Left renal pelvis (tissue), 4 donors: ENCODE measurements around the gene INAVA. TPM values are rescaled to one million over a fixed set of nuclear protein-coding genes. Genes with fewer than 3 reads are reported as not detected.
"Not testable (repeated sequence)": the region's sequence is repeated elsewhere in the genome, so short reads cannot be mapped to it uniquely, and the experiment has no call there.

Experiments
- DNase-seq, 4 donors: peaks; one replicate each; pipeline ENCODE4 v3.0.0-alpha.2; 2013; ENCODE audit warnings: low read depth in 4 of 4, low spot score in 3 of 4
- polyA plus RNA-seq, 4 donors: library from polyadenylated mRNA; unstranded; fragments of 120-200 nt; gene quantifications; one replicate each; pipeline ENCODE4 v1.2.1, GENCODE V29; 2013; ENCODE audit not compliant: insufficient read length in 4 of 4

INAVA gene
- polyA plus RNA-seq, 4 donors, result 10.3 to 43.7 (median 35.1) TPM

- no peak for DNase-seq
These were observed 2.0 kb downstream of the INAVA start for GRCh38 chr1:200896531-200897196.

GRCh38 chr1:200897259-200897658 is 2.6 kb downstream of the INAVA start:
- no peak for DNase-seq

DNA sequence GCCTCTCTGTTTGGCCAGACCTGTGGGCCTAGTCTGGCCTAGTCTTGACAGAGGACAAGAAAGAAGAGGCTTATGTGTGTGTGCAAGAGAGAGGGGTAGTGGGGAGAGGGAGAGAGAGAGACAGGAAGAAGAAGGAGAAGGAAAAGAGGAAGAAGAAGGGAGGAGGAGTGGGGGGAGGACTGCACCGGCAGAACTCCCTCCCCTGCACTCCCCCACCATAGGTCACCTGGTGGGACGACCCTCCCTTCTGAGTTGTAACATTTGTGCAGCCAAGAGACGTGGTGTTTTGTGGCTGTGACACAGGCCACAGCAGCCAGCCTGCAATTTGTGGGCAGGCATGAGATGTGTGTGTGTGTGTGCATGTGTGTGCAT is 4.3 kb downstream of the INAVA start:
- DNase-seq, result no peak

- DNase-seq, result no peak
These were observed 4.8 kb downstream of the INAVA start for GRCh38 chr1:200899451-200899915.

DNA sequence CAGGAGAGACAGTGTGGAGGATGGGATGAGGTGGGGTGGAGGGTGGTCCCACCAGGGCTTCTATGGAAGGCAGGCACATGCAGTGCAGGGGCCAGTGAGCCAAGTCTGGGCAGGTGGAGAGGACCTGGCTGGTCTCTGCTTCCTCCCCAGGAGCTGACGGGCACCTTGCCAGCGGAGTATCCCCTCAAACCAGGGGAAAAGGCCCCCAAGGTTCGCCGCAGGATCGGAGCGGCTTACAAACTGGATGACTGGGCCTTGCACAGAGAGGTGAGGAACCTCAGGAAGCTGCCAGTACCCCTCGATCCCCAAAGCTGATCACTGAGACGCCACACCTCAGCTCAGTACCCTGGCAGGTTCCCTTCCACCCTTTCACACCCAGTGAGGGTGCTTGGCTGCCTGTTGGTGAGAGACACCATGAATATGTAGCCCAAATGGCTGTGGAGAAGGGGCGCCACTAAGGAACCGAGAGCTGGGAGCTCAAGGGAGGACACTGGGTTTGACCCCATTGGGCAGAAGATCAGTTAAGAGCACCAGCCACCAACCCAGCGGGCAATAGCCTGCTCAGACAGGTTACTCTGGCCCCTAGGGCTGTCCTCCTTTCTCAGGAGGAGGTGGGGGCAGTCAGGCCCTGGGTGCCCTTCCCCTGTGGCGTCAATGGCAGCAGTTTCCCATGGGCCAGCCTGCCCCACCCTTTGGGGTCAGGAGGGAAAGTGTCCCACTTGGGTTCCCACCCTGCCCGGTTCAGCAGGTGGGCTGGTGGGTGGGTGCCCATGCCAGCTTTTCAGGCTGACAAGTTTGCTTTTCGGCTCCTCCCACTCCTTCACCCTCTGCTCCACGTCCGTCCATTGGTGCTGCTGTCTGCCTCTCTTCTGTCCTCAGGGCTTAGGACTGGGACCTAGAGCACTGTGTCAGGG is 5.5 kb downstream of the INAVA start:
- DNase-seq, result no peak

GRCh38 chr1:200900877-200901276 is 6.2 kb downstream of the INAVA start:
- DNase-seq, result no peak

- no peak for DNase-seq
These were observed 6.7 kb downstream of the INAVA start for GRCh38 chr1:200901350-200901749.

DNA sequence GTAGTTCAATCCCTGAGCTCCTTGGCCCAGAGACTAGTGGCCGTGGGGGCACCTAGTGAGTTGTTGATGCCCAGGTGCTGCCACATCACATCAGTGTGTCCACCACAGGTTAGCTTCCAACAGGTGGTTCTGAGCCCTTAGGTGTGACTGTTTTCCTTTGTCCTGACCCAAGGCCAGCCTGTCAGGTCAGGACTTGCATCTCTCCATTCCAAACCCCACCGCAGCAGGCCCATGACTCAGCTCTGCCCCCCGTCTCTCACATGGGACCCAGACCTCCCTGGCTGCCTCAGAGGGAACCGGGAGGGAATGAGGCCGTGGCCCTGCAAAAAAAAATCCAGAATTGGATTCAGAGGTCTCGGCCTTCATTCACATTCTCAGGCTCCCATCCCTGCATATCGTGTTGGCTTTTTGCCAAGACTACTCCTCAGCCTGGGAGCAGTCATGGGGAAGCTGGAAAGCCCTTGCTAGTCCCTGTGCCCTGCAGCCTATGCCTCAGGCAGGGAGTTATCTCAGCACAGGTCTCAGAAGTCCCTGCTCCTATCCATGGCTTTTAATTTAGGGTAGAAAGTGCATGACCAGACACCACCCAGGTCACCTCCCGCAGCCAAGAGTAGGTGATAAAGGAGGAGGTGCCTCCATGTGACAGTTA is 7.2 kb downstream of the INAVA start:
- DNase-seq, result no peak

DNA sequence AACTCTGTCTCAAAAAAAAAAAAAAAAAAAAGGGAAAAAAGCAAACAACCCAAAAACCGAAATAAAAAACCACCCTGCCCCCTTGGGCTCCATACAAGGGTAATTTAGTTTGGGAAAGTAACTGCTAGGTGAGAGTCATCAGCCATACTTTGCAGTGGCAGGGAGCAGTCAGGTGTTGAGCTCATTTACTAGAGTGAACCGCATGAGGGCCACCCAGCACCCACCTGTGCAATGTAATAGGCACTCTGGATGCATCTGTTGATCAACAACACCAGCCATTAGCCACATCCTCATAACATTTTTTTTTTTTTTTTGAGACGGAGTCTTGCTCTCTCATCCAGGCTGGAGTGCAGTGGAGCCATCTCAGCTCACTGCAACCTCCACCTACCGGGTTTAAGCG is 9.1 kb downstream of the INAVA start:
- DNase-seq, result no peak

DNA sequence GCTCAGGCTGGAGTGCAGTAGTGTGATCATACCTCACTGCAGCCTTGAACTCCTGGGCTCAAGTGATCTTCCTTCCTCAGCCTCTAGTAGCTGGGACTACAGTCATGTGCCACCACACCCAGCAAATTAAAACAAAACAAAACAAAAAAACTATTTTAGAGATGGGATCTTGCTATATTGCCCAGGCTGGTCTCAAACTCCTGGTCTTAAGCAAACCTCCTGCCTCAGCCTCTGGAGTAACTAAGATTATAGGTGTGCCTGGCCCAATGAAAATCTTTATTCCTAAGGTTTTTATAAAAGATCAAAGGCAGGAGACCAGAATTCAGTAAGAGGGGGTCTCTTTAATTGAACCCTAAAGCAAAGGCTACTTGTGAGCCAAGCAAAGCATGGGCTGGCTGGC is 10.1 kb downstream of the INAVA start:
- DNase-seq, result no peak

DNA sequence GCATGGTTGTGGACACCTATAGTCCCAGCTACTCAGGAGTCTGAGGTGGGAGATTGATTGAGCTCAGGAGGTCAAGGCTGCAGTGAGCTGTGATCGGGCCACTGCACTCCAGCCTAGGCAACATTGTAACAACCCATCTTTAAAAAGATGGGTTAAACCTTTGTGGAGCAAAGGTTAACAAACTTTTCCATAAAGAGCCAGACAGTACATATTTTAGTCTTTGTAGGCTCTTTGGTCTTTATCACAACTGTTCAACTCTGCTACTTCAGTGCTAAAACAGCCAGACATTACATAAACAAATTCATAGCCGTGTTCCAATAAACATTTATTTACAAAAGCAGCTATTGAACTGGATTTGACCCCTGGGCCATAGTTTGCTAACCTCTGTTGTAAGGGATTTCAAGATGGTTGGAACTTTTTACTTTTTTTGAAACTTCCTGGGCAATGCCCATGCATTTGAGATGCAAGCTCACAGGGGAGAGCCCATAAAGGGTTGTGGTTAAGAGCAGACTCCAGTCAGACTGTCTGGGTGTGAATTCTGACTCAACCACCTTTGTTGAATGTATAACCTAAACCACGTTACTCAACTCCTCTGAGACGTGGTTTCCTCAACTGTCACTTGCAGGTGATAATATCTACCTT is 10.8 kb downstream of the INAVA start:
- DNase-seq, result no peak

DNA sequence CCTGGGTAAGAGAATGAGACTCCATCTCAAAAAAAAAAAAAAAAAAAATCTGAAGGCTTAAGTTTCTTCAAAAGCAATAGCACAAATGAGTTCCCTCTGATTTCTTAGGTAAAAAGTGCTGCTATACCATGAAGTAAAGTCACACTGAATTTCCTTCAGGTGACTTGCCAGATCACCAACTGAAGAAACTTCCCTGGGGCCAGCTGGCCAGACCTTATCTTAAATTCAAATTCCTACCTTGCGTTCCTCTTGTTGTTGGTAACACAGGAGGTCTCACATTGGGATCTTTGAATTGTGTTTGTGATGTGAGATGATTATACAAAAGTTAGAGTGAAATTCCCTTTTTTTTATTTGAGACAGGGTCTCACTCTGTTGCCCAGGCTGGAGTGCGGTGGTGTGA is 11.8 kb downstream of the INAVA start:
- DNase-seq, result no peak

DNA sequence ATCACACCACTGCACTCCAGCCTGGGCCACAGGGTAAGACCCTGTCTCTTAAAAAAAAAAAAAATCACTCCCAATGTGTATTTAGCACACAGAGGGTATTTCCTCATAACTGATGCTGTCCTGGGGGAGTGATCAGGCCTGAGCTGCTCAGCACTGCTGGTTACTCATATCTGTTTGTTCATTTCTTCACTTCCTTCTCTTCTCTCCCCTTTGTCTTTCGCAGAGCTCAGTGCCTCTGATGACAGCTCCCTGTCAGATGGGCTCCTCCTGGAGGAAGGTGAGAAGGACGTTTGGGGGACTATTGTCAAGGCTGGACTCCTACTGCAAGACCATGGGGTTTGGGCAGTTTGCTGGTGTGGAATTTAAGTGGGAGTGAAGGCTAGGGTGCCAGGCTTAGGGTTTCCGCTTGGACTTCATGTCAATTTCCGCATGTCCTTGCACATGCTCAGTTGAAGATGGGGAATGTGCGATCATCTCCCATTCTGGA is 13.0 kb downstream of the INAVA start:
- no peak for DNase-seq

DNA sequence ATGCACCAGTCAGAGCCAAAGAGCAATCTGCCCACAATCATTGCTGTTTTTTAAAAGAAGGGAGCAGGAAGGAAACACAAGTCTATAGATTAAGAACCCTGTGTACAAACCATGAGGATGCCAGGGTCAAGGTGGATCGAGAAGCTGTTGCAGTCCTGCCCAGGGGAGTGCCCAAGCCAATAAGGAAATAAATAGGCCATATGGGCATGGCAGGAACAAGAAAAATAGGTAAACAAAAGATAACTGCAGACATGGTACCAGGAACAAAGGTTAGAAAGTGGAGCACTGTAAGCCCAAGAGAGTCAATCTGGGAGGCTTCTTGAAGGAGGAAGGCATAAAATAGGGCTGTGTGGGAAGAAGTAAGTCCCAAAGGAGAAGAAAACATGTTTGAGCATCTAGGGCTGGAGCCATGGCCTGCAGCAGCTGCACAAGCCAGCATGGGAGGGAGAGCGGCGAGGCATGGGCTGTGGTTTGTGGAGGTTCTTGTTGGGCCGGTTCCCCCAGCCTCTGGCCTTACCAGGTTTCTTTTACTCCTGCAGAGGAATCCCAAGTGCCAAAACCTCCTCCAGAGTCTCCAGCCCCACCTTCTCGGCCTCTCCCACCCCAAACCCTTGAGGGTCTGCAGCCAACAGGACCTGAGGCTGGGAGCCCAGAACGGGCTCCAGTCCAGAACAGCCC is 13.6 kb downstream of the INAVA start:
- no peak for DNase-seq

- DNase-seq, result no peak
These were observed 14.4 kb downstream of the INAVA start for GRCh38 chr1:200909071-200909470.

DNA sequence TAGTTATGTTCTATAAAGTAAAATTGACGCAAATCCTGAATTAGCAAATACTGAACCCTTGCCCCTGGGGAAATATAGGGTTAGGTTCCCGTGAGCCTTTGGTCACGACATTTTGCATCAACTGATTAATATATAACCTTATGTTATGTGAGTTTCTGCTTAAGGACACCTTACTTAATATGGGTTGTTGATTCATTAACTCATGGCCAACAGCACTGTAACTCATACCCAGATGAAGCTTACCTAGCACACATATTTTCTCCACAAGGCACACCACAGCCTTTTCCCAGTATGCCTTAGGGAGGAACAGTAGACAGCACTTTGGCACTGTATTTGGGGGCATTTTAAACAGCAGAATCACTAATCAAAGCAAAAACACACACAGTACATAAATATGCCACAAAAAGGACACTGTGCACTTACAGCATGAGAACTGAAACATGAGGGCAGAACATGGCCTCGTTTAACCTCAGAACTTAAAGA is 15.1 kb downstream of the INAVA start:
- no peak for DNase-seq

DNA sequence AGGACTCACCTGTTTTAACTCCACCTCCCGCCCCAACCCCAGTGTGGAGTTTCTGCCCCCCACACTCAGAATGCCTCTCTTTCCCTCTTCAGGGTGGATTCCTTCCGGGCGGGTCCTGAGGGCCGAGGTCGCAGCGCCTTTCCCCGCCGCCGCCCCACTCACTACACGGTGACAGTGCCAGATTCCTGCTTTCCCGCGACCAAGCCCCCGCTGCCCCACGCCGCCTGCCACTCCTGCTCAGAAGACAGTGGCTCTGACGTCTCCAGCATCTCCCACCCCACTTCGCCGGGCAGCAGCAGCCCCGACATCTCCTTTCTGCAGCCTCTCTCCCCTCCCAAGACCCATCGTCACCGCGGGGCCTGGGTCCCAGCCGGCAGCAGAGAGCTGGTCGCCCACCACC is 16.7 kb downstream of the INAVA start:
- no peak for DNase-seq

- not testable (repeated sequence) for DNase-seq
These were observed 17.2 kb downstream of the INAVA start for GRCh38 chr1:200911936-200912335.

GRCh38 chr1:200912737-200913407 is 18.2 kb downstream of the INAVA start:
- DNase-seq, result no peak

GRCh38 chr1:200916152-200916551 is 21.5 kb downstream of the INAVA start:
- DNase-seq, result no peak
